Endothelial cell of hepatic sinusoid (primary cell): Measurements from ENCODE around the gene AAK1.

ENCODE experiments used
- in situ Hi-C: cut with HindIII; loops from 2 replicates; pipeline ENCODE4 v1.10.0; 2017; ENCODE audit warnings: low sequenced_read_pairs

Gene AAK1

DNA sequence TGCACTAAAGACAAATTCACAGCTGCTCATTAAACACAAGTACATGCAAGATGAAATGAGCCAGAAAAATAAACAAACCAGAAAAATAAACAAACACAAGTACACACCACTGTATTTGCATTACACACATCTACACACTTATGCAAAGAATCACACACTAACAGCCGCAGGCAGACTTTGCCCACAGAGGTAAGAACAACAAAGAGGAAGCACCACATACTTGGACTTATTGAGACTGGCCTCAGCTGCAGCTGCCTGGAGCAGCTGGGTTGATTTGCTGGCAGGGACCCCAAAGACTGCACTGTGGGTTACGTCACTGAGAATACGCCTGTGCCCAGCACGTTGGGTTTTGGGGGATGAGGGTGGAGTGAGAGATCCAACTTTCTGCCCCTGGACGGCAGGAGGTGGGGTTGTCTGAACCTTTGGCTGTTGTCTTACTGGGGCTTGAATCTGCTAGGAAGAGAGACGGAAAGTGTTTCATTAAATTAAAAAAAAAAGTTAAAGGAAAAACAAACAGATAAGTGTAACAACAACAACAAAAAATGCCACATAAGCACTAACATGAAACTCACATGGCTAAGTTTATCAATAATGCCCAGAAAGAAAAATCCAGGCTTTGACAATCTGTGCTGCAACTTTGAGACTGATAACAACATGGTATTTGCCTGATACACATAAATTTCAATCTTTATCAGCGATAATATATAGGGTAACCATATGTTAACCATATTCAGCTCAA lies 134.4 kb downstream of the AAK1 start:
- in situ Hi-C loops, result loop anchor here (10.0 kb wide), 1 partner anchor 134 kb away; no protein-coding TSS in a partner anchor

DNA sequence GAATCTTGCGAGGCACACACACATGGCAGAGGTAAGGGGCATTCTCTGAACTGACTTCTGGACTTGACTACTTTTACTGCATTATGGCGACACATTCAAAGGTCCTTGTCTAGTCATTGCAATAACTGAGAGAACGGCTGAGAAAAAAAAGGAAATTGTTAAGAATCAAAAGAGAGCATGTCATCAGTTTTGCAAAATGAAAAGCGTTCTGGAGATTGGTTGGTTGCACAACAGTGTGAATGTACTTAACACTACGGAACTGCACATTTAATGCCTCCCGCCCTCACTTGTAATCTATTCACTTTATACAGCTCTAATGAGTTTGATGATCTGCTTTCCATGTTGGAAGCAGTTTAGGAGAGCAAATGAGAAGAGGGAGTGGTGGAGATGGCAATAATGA lies 137.8 kb downstream of the AAK1 start:
- in situ Hi-C loops, result loop anchor here (10.0 kb wide), 1 partner anchor 131 kb away; no protein-coding TSS in a partner anchor

DNA sequence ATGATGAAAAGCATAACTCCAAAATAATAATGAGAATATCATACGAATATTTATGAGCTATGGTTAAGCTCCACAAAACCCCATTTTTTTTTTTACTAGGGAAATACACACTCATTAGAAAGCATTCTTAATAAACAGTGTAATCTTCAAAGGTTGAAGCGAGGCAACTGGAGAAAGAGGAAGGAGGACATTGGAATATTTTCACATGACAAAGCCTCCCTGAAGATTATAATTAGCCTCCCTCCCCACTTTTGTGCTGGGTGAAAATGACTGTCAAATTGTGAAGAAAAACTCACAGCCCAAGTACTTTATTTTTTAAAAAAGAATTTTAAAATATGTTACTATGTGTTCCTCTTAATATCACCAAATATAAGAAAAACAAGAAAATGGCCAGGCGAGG lies 142.2 kb downstream of the AAK1 start:
- in situ Hi-C loops, result loop anchor here (10.0 kb wide), 1 partner anchor 126 kb away; no protein-coding TSS in a partner anchor

DNA sequence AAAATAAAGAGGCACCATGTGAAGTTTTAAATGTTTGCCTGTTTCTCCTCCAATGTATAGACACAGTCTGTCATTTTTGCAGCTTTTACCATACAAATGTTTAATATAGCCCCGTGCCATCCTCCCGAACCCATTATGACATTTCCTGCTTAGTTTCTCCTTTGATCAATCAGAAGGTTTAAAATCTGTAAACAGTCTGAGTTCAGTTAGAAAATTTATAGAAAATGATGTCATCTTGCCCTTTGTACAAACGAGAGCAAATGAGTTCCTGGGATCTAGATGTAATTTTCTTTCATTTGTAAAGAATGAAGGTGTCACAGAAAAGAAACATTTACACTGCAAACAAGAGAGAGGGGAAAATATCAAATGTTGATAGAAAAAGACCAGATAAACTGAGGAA lies 143.6 kb downstream of the AAK1 start:
- in situ Hi-C loops, result loop anchor here (10.0 kb wide), 1 partner anchor 125 kb away; no protein-coding TSS in a partner anchor

DNA sequence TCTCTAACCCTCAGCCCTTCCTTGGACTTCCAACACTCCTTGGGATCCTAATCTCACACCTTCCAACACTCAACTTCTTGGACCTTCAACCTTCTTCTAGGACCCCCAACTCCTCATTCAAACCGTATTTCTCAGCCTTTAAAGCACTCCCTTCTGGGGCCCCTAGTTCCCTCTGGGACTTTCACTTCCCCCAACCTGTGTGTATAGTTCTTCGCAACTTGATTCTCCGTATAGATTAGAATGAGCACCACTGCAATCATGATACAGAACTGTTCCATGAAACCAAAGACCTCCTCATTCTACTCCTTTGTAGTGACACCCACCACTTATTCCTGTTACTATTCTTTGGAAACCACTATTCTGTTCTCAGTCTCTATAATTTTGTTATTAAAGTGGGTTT lies 144.3 kb downstream of the AAK1 start:
- in situ Hi-C loops, result no loop called here

DNA sequence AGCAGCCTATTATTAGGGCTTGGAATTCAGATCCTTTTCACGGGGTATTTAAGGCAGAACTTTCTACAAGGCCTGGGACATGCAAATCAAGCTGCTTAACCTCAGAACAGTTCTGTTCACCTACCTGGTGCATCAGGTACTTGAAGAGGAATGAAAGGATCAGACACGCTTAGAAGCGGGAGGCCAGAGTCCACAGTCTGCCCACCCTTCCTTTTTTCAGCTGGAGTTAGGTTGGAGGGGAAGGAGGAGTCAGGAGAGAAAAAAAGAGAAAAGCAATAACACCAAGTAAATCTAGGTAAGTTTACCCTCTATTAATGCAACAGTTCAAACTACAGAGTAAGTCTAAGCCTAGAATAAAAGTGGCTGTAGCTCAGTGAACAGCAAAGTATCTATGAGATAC lies 147.7 kb downstream of the AAK1 start:
- in situ Hi-C loops, result no loop called here

DNA sequence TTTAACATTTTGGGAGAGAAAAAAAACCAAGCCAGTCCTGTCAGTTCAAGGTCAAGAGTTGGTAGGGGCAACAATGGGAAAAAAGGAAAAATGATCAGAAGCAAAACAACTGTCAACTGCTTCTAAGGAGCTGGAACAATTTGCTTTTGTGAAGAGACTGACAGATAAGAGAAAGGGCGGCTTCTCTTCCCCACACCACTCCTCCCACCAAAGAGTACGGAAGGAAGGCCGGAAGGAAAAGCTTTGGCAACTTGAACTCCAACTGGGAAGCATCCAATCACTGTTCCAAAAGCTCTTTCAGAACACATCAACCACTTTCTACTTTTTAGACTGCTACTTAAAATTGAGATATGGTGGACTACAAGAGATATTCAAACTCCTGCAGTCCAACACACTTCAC lies 148.5 kb downstream of the AAK1 start:
- in situ Hi-C loops, result no loop called here

DNA sequence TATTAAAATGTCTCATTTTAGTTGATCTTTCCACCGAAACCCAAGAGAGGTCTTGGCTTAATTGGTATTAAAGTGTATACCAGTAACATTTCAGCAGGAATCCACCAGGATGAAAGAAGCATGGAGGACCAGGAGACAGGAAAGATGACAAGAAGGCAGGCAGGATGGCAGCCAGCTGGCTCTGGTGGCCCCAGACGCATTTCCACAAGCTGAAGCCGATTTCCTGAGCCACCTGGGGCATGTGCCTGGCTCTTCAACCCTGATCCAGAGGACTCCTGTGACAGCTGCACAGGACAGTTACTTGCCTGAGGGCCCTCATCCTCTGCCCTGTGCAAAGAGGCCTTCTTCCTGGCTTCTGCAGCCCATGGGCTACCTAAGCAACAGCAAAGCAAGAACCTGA lies 149.4 kb downstream of the AAK1 start:
- in situ Hi-C loops, result no loop called here

DNA sequence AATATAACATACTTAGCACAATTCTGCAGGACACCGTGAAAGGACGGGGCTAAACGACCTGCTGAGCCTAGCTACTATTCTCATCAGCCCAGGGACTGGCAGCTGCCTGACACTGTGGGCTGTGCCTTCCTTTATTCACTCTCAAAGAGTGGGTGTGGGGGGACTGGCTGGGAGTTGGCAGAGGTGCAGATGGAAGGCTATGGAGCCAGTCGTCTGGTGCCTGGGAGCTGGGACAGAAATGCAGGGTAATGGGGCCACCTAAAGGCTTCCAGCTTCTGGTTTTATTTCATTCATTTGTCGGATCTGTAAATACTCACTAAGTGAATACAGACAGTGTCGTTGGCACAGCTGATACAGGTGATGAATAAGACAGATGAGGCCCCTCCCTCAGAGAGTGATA lies 150.3 kb downstream of the AAK1 start:
- in situ Hi-C loops, result no loop called here

DNA sequence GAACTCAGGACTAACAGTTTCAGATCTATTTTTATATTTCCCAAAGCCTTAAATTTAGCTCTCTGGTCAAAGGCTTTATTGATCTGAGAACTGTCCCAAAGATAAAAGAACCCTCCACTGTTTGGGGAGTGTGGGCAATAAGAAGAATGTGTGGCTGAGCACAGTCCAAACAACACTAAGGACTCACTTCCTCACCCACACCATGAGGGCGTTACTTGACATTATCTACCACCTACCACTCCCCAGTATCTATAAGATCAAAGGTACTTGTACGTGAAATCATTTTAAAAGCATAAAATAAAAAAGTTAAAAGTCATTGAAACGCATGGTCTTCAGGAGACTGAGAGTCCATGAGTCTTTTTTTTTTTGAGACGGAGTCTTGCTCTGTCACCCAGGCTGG lies 151.7 kb downstream of the AAK1 start:
- in situ Hi-C loops, result no loop called here

DNA sequence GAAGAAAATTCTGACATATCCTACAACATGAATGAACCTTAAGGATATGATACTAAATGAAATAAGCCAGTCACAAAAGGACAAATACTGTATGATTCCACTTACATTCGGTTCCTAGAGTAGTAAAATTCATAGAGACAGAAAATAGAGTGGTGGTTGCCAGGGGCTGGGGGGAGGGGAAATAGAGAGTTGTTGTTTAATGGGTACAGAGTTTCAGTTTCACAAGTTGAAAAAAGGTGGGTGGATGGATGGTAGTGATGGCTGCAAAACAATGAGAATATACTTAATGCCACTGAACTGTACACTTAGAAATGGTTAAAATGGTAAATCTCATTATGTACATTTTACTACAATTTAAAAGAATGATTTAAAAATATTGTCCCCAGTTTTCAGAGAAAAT lies 153.1 kb downstream of the AAK1 start:
- in situ Hi-C loops, result no loop called here

DNA sequence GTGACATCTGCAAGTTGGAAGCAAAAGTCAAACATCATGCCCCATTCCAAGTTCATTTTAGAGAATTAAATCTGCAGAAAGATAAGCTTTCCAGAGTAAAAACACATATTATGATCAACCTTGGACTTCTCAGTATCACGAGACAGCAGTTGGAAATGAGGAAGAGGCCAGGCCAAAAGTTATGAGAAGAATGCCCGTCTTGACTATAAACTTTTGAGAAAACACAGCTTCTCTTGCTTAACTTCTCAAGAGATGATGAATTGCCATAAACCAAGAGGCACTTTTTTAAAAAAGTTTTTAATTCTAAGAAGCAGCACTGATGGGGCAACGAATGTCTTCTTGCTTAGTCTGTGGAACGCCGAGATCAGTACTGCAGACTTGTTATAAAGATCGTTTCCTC lies 153.7 kb downstream of the AAK1 start:
- in situ Hi-C loops, result no loop called here

DNA sequence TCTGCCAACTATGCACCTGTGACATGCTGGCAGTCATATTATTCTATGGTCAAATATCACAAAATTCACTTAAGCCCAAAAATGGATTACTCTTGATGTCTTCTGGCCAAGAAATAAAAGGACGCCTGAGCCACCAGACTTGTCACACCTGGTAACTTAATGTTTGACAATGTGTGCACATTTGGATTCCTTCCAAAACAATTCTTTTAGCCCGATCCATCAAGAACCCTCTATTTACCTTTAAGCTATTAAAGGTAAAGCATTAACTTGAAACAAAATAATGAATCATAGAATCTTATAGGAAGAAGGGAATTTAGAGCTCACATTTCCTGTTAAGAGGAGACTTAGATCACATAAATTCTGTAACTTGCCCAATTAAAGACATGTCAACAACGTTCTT lies 159.8 kb downstream of the AAK1 start:
- in situ Hi-C loops, result no loop called here

DNA sequence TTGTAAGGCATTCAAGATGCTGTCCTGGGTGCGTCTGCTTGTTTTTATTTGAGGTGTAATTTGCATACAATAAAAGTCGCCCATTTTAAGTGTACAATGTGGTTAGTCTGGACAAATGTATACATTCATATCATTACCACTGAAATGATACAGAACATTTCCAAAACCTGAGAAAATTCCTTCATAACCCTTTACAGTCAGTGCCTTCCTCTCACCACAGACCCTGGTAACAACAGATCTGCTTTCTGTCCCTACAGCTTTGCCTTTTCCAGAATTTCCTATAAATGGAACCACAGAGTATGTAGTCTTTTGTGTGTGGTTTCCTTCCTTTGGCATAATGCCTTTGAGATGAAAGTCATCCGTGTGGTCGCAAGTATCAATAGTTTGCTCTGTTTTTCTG lies 160.5 kb downstream of the AAK1 start:
- in situ Hi-C loops, result no loop called here

DNA sequence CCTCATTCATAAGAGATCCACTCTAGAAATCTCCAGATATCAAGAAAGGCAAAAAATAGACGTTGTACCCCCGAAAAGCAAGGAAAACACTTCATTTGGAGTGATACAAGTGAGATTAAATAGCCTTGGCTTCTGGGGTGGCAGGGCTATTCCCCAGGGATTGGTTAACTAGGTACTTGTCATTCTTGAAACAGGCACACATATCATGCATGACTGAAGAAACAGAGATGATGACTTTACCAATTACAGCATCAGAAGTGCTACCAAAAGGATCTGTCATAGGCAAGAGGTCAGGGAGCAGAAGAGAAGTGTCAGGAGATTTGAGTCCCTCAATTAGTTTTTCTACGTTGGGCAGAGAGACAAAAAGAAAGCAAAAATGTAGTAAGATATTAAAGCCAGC lies 161.1 kb downstream of the AAK1 start:
- in situ Hi-C loops, result no loop called here

DNA sequence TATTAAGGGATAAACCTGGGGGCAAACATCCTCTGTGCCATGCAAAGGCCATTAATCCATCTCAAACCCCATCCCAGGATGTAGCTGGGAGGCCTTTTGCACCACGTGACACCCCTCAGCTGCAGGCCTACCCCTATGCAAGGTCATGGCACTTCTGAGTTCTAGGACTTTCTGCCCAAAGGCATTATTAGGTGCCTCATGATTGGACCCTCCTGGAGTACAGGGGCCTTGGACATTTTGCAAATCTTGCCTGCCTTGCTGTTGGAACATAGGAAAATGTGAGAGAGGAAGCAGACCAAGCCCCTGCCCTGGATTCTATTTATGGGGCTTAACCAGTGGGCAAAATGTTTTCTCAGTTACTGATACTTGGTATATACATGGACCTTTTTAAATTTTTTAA lies 162.1 kb downstream of the AAK1 start:
- in situ Hi-C loops, result no loop called here

DNA sequence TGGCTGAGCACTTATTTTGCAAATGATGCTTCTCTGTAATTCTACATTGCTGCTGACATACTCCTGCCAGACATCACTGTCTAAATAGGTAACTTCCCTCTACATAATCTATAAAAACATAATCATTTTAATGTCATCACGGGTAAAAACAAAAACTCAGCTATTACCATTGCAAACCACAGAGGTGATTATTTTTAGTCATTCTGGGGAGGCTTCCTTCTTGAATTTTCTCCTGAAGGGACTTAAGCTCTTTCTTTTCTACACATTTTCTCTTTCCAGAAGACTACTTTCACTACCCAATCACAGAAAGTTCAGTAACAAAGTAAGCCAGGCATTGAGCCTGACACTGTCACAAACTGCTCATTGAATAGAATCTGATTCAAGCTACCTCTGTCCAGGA lies 165.9 kb downstream of the AAK1 start:
- in situ Hi-C loops, result no loop called here

DNA sequence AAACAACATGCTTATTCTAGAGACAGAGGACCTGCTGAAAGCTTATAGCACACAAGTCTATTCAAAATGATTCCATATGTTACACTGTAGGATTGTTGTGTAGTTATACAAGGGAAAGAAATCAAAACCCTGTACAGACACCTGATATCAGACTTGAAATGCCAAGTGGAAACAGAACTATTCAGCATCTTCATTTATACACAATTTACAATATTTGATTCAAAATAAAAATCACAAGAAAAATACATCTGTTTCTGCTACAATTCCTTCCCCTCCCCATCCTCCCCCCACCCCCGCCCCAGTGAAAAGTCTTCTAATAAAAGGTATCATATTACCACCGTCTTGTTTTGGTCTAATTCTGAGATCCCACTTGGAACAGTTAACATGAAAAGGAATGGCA lies 168.9 kb downstream of the AAK1 start:
- in situ Hi-C loops, result loop anchor here (5.0 kb wide), 1 partner anchor 37 kb away; the partner anchor contains the start of gene NFU1

DNA sequence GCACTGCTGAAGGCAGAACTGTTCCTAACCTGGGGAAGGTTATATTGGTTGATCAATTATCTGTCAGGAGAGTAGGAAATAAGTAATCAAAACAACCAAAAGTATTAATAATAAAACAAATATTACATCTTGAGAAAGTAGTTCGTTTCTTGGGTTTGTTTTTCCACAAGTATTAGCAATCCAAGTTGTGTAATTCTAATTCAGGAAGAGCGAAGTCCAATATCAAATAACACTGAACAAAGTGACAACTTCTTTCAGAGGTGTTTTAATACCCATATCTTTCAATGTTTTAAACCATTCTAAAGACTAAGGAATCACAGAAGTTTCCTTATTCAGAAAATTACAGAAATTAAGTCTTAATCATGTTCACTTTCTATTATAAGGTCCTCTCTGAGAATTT lies 171.7 kb downstream of the AAK1 start:
- in situ Hi-C loops, result loop anchor here (5.0 kb wide), 1 partner anchor 34 kb away; the partner anchor contains the start of gene NFU1

DNA sequence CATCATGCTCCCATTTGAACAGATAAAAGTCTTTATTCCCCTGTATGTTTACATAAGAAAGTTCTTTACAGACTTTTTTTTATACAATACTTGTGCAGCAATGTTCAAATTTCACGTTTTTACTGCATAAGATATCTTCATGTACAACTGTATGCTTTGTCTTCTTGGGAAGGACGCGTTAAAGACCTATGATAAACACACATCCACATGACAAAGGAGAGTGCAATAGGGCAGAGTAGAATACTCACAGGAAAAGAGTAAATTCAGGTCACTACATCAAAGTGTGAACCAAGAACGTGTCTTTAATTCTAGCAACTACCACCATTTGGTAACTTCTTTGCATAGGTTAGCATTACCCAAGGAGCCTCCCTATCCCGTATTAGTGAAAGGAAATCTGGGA lies 172.6 kb downstream of the AAK1 start:
- in situ Hi-C loops, result loop anchor here (5.0 kb wide), 1 partner anchor 34 kb away; the partner anchor contains the start of gene NFU1

DNA sequence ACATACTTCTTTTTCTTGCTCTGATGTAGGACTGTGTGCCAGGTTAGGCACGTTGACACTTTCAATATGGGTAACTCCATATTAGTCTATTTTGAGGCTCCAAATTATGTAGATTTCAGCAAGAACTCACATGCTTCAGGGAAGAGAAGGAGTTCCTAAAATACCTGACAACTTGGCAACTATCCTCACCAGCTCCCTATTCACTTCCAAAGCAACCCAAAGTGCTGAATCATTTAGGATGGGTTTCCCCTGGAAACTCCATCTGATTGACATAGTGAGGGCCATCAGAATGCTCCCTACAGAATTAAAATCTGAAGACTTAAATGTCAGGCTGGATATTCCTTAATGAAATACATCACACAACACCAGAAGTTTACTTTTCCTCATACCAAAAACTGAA lies 173.8 kb downstream of the AAK1 start:
- in situ Hi-C loops, result loop anchor here (5.0 kb wide), 1 partner anchor 32 kb away; the partner anchor contains the start of gene NFU1

DNA sequence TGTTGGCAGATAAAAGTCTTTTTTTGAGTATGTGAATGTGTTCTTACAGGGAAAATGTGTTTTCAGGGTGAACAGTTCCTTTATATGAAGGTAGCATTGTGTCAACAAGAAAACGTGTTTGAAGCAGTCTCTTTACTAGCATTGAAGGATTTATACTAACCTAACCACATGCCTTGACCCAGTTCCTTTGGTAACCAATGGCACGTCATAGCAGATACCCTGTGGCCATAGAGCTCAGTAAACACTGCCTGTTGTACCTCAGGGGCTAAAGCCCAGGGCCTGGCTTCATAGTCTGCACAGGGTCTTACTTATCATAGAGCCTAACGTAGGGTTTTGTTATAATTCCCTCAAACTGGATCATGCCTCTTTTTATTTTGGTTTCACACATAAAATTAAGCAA lies 174.2 kb downstream of the AAK1 start:
- in situ Hi-C loops, result no loop called here

DNA sequence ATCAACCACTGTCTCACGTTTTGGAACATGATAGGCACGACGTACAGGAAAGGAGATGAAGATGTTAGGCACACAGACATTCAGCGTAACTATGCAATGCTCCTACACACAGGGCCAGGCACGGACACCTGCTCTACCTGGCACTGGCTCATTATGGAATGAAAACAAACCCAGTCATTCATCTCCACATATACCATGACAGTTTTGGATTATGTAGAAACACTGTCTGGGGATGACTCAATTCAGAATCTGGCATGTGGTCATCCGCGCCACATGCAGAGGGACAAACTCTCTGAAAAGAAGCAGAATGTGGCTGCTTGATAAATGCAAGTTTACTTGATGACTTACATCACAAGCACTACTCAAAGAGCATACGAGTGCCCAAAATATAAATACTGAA lies 176.8 kb downstream of the AAK1 start:
- in situ Hi-C loops, result no loop called here
